GM10847 (cell line): ENCODE results near the gene FAXC.

Source experiments
- POLR2A ChIP-seq: IDR thresholded peaks from 2 replicates; pipeline ENCODE4 v1.6.1; 2011; ENCODE audit not compliant: insufficient read length; ENCODE audit errors: extremely low read depth

Gene FAXC

GRCh38 chr6:99350573-99350972, 1.1 kb upstream of the FAXC start:
- TF ChIP-seq POLR2A = no peak

- no peak for TF ChIP-seq POLR2A
Observed at GRCh38 chr6:99348288-99349170, 945 bp downstream of the FAXC start.

DNA sequence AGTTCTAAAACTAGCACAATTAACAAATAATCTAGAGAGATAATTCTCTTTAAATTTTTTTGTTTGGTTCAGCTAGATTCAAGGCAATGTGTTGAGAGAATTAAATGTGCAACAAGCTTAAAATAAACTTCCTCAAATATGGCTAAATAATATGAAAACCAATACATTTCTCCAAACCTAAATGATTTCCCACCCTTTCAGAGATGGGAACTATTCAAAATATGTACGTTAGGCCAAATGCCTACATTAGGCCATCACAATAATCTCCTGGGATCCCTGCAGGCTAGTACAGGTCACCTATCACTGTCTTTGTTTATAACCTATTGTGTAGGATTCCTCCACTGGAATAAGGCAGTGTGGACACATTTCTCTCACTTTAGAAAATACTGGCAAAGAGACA, 1.7 kb downstream of the FAXC start:
- TF ChIP-seq POLR2A = no peak

DNA sequence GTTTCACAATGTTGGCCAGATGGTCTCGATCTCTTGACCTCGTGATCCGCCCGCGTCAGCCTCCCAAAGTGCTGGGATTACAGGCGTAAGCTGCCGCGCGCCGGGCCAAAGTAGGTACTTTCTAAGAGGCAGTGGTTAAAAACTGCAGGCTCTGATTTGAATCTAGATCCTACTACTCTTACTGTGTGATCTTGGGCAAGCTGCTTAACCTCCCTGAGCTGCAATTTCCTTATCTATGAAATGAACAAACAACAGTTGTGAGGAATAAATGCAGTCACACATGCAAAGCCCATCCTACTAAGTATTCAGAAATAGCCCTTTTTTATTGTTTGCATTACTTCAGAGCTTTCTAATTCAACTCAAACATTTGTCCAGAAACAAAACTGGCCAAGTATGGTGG, 2.9 kb downstream of the FAXC start:
- no peak for TF ChIP-seq POLR2A

- no peak for TF ChIP-seq POLR2A
Observed at GRCh38 chr6:99345164-99345563, 4.3 kb downstream of the FAXC start.

GRCh38 chr6:99344289-99344688, 5.2 kb downstream of the FAXC start:
- no peak for TF ChIP-seq POLR2A

DNA sequence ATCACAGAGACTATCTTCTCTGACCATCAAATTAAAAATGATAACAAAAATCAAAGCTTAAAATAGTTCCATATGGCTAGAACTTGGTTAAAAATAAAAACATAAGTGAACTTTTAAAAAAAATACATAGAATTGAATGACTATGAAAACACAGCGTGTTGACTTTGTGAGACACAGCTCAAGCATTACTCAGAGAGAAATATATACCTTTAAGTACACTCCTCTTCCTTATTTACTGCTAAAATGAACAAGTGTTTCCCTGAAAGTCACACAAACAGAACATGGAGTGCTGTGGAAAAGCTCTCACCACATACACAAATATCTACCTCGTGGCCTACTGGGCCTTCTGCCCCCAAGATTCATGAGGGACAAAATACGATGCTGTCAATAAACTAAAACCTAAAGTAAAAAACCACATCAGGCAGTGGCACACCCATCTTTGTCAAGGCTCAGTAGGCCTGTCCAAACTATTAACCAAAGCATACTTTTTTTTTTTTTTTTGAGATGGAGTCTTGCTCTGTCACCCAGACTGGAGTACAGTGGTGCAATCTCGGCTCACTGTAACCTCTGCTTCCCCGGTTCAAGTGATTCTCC, 7.5 kb downstream of the FAXC start:
- no peak for TF ChIP-seq POLR2A

DNA sequence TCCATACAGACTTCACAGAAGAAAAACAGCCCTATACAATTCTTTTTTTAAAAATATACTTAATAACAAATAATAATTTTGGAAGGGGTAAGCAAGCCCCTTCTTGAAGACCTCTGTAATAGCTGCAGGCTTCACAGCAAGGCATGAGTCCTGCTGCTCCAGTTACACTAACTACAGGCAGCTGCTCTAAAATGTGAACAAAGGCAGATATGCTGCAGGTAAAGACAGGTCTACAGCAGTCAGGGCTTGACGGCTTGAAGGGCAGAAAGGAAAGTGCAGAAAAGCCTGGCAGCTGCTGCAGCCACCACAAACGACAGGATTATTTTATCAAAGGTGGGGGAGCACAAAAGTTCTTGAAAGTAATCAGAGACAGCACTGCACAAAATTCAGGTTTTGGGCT, 11.3 kb downstream of the FAXC start:
- TF ChIP-seq POLR2A = no peak

DNA sequence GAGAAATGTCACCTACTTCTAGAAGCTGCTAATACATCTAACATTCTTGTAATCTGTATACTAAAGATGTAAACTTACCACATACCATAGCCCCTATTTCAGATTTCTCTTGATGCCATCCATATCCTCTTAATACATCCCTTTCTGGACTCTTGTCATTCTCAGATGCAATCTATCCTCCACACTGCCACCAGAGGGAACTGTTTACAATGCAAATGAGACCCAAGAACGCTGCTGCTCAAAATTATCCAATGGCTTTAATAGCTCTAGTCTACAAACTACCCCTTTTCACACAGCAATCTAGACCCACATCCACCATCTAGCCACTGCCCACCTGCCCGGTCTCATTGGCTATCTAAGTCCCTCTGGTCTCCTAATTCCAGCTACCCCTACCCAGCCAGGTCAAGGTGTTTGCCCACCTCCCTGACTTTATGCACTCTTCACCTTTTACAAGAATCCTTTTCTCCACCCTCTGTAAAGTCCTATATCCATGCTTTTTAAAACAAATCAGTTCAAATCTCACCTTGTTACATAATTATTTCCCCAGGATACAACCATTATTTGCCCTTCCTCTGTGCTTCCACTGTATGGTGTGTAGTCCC, 14.8 kb downstream of the FAXC start:
- no peak for TF ChIP-seq POLR2A

- no peak for TF ChIP-seq POLR2A
Observed at GRCh38 chr6:99333068-99333467, 16.4 kb downstream of the FAXC start.

DNA sequence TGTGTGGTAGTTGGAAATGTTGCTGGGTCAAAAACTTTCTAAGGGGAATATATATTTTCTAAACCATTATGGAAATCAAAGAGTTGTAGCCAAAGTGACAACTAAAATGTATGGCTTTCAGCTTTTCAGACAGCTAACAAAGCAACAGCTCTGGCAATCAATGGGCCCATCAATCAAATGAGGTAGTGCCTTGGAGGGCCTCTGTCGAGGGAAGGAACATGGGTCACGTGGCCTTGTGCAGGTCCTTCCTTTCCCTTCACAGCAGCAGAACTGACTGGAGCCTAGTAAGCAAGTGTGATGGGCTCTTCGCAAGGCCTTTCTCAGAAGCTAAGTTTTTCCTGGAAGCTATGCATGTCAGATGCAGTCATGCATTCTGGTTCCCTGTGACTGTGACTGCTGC, 17.9 kb downstream of the FAXC start:
- no peak for TF ChIP-seq POLR2A

GRCh38 chr6:99330159-99330558, 19.3 kb downstream of the FAXC start:
- TF ChIP-seq POLR2A = no peak

DNA sequence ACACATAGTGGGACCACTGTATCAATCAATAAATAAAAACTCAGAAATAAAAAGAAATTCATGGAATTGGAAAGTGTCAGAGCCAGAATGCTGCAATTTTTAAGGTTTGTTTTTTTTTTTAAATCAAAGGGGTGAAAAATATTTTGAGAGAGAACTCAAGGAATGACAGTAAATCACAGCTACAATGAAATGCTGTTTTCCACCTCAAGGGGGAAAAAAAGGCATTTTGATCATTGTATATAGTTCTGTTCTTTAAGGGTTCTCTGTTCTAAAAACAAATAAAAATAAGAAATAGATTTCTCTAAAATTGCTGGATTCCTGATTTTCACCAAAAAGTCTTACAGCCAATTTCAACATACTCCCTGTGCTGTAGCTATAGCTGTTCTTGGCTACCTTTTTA, 24.5 kb downstream of the FAXC start:
- TF ChIP-seq POLR2A = no peak

DNA sequence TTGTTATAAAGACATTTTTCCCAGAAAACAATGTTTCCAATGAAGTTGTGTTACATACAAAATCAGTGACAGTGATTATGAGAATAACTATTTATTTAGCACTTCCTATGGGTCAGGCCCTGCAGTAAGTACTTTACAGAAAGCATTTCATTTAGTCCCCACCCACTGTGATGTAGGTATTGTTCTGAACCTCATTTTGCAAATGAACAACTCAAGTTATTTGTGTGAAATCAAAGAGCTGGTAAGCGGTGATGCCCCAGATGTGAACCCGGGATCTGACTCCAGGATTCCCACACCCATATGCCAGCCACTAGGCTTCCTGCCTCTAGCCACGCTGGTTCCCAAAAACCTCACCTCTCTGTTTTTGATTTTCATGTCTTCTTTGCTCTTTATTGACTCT, 30.9 kb downstream of the FAXC start:
- TF ChIP-seq POLR2A = no peak

- no peak for TF ChIP-seq POLR2A
Observed at GRCh38 chr6:99312354-99312753, 37.1 kb downstream of the FAXC start.

- no peak for TF ChIP-seq POLR2A
Observed at GRCh38 chr6:99310553-99310952, 38.9 kb downstream of the FAXC start.
